H9 (cell line): Measurements from ENCODE around the gene MISP. TPM values are rescaled to one million over a fixed set of nuclear protein-coding genes. Genes with fewer than 3 reads are reported as not detected.

Experiments used
- DNase-seq: peaks from one replicate; pipeline ENCODE4 v3.0.0-alpha.2; 2017
- H2AFZ ChIP-seq: one replicate; pipeline ENCODE4 v1.6.1; 2013; ENCODE audit warnings: mild to moderate bottlenecking, low read length, control low read depth, moderate library complexity
- H2AK5ac ChIP-seq: 2 replicates; pipeline ENCODE4 v1.6.1; 2013; ENCODE audit warnings: low read length, control low read depth, mixed read lengths; ENCODE audit not compliant: insufficient read length
- H2BK120ac ChIP-seq: one replicate; pipeline ENCODE4 v1.6.1; 2013; ENCODE audit warnings: low read depth, mild to moderate bottlenecking, low read length, control low read depth, inconsistent platforms; ENCODE audit not compliant: poor library complexity, severe bottlenecking
- H2BK12ac ChIP-seq: 2 replicates; pipeline ENCODE4 v1.6.1; 2013; ENCODE audit warnings: low read length, control low read depth, mixed read lengths, low read depth; ENCODE audit not compliant: insufficient read length
- H2BK15ac ChIP-seq: 2 replicates; pipeline ENCODE4 v1.6.1; 2013; ENCODE audit warnings: low read depth, low read length, control low read depth
- H2BK20ac ChIP-seq: one replicate; pipeline ENCODE4 v1.6.1; 2013; ENCODE audit warnings: low read depth, mild to moderate bottlenecking, low read length, control low read depth, inconsistent platforms; ENCODE audit not compliant: poor library complexity, severe bottlenecking
- H2BK5ac ChIP-seq: 2 replicates; pipeline ENCODE4 v1.6.1; 2013; ENCODE audit warnings: low read length, control low read depth, mixed read lengths; ENCODE audit not compliant: insufficient read length
- H3K14ac ChIP-seq: 2 replicates; pipeline ENCODE4 v1.6.1; 2013; ENCODE audit warnings: low read length, control low read depth; ENCODE audit not compliant: insufficient read depth
- H3K18ac ChIP-seq: 2 replicates; pipeline ENCODE4 v1.6.1; 2013; ENCODE audit warnings: low read depth, mild to moderate bottlenecking, mixed read lengths, low read length, control low read depth; ENCODE audit not compliant: insufficient read length
- H3K23ac ChIP-seq: 2 replicates; pipeline ENCODE4 v1.6.1; 2013; ENCODE audit warnings: low read length, control low read depth, mixed read lengths, low read depth; ENCODE audit not compliant: insufficient read length
- H3K23me2 ChIP-seq: 2 replicates; pipeline ENCODE4 v1.6.1; 2013; ENCODE audit warnings: low read depth, mild to moderate bottlenecking, mixed read lengths, low read length, control low read depth; ENCODE audit not compliant: insufficient read length, poor library complexity, severe bottlenecking
- H3K27ac ChIP-seq: 2 replicates; pipeline ENCODE4 v1.5.1; 2013; ENCODE audit warnings: low read length, control low read depth, mixed read lengths, low read depth; ENCODE audit not compliant: insufficient read length
- H3K27me3 ChIP-seq: 2 replicates; pipeline ENCODE4 v1.6.1; 2013; ENCODE audit warnings: low read length, control low read depth, inconsistent platforms; ENCODE audit not compliant: insufficient read depth
- H3K4ac ChIP-seq: 2 replicates; pipeline ENCODE4 v1.6.1; 2013; ENCODE audit warnings: low read depth, mild to moderate bottlenecking, control low read depth, inconsistent platforms, low read length, moderate library complexity
- H3K4me1 ChIP-seq: 2 replicates; pipeline ENCODE4 v1.6.1; 2013; ENCODE audit warnings: low read length, control low read depth, inconsistent platforms; ENCODE audit not compliant: insufficient read depth
- H3K4me2 ChIP-seq: 2 replicates; pipeline ENCODE4 v1.6.1; 2013; ENCODE audit warnings: low read length, control low read depth, mixed read lengths; ENCODE audit not compliant: insufficient read length, insufficient read depth
- H3K56ac ChIP-seq: 2 replicates; pipeline ENCODE4 v1.6.1; 2013; ENCODE audit warnings: low read depth, mild to moderate bottlenecking, mixed read lengths, low read length, control low read depth; ENCODE audit not compliant: insufficient read length
- H3K79me1 ChIP-seq: 2 replicates; pipeline ENCODE4 v1.6.1; 2013; ENCODE audit warnings: low read depth, mild to moderate bottlenecking, moderate library complexity, low read length, control low read depth, inconsistent platforms; ENCODE audit not compliant: insufficient read depth, poor library complexity, severe bottlenecking
- H3K79me2 ChIP-seq: 2 replicates; pipeline ENCODE4 v1.6.1; 2013; ENCODE audit warnings: low read length, control low read depth, inconsistent platforms; ENCODE audit not compliant: insufficient read depth
- H3K9ac ChIP-seq: 2 replicates; pipeline ENCODE4 v1.6.1; 2013; ENCODE audit warnings: low read length, control low read depth, mixed read lengths; ENCODE audit not compliant: insufficient read length; ENCODE audit errors: extremely low read depth
- H3K9me3 ChIP-seq: one replicate; pipeline ENCODE4 v1.6.1; 2013; ENCODE audit warnings: low read depth, low read length, inconsistent platforms; ENCODE audit not compliant: control insufficient read depth
- H3T11ph ChIP-seq: one replicate; pipeline ENCODE4 v1.6.1; 2013; ENCODE audit warnings: mild to moderate bottlenecking, low read length, control low read depth, inconsistent platforms
- H4K20me1 ChIP-seq: one replicate; pipeline ENCODE4 v1.6.1; 2013; ENCODE audit not compliant: control insufficient read depth, insufficient read length, insufficient read depth
- H4K5ac ChIP-seq: 2 replicates; pipeline ENCODE4 v1.6.1; 2013; ENCODE audit warnings: low read depth, mild to moderate bottlenecking, mixed read lengths, low read length, control low read depth; ENCODE audit not compliant: insufficient read length
- H4K8ac ChIP-seq: replicated peaks from 2 replicates; pipeline ENCODE4 v1.6.1; 2013; ENCODE audit warnings: low read length, control low read depth, mixed read lengths, low read depth; ENCODE audit not compliant: insufficient read length
- H4K91ac ChIP-seq: 2 replicates; pipeline ENCODE4 v1.6.1; 2013; ENCODE audit warnings: low read depth, mild to moderate bottlenecking, moderate library complexity, mixed read lengths, low read length, control low read depth; ENCODE audit not compliant: insufficient read length
- H3K27ac Mint-ChIP-seq, 3 experiments: 2 replicates in 2 of 3; 3 replicates in 1 of 3; pipeline ENCODE4 v1.8.0; 2020 to 2021; ENCODE audit warnings: mixed read lengths in 3 of 3, mild to moderate bottlenecking in 1 of 3, moderate library complexity in 1 of 3
- H3K27me3 Mint-ChIP-seq: 2 replicates; pipeline ENCODE4 v1.8.0; 2021; ENCODE audit warnings: low read depth, mild to moderate bottlenecking, moderate library complexity, mixed read lengths
- H3K36me3 Mint-ChIP-seq, 3 experiments: 2 replicates in 2 of 3; 3 replicates in 1 of 3; pipeline ENCODE4 v1.8.0; 2020 to 2021; ENCODE audit warnings: low read depth in 3 of 3, mixed read lengths in 3 of 3; ENCODE audit not compliant: insufficient read depth in 1 of 3
- H3K4me1 Mint-ChIP-seq, 2 experiments: 2 replicates each; pipeline ENCODE4 v1.8.0; 2020; ENCODE audit warnings: mixed read lengths in 2 of 2
- H3K4me3 Mint-ChIP-seq, 2 experiments: 2 replicates in 1 of 2; 3 replicates in 1 of 2; pipeline ENCODE4 v1.8.0; 2020 to 2021; ENCODE audit warnings: mild to moderate bottlenecking in 2 of 2, mixed read lengths in 2 of 2, moderate library complexity in 1 of 2
- H3K9me3 Mint-ChIP-seq, 2 experiments: 2 replicates in 1 of 2; 3 replicates in 1 of 2; pipeline ENCODE4 v1.8.0; 2020; ENCODE audit warnings: mild to moderate bottlenecking in 2 of 2, mixed read lengths in 2 of 2, moderate library complexity in 1 of 2
- WGBS: extraction: QIAGEN DNeasy Blood & Tissue Kit; methylation state at CpG from one replicate; pipeline ENCODE4 v1.1.7; 2013; ENCODE audit warnings: missing lambda C conversion rate, low lambda C conversion rate, mixed read lengths; ENCODE audit not compliant: insufficient read length; ENCODE audit errors: extremely low coverage; 5-methylcytosine and 5-hydroxymethylcytosine counted together
- total RNA-seq: library from RNA; stranded (reverse); gene quantifications from 2 replicates; pipeline ENCODE4 v1.2.1, GENCODE V29; 2021
- TF ChIP-seq, protein P1 (sequence below): fragments of 200-600 bp; sonication (generic); conservative IDR thresholded peaks from 3 replicates; pipeline ENCODE4 v1.8.0; 2021; ENCODE audit warnings: antibody characterized with exemption, mild to moderate bottlenecking

Gene MISP
- total RNA-seq, 1 experiment from 2014 or later = 0.44 TPM

DNA sequence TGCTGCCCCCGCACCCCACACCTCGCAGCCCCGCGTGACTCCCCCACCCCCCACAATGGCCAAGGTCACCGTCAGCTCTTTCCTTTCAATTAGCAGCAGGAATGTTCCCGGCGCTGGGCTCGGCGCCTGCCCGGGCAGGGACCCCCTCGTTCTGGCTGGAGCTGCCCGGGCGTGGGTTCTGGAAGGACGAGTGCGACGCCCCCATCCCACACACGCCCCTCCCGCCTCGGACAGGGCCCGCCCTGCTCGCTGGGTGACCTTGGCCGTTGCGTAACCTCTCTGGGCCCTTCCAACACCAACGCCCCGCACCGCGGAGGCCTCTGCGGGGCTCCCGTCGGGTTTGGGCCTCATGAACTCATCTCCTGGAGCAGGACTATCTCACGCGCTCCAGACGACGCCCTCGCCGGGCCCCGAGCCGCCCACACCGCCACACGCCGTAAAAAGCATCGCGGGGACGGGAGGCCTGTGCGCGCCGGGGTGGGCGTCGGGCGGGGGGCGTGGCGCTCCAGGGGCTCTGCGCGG lies 31.9 kb upstream of the MISP start:
- Histone ChIP-seq H3K79me1 (no peaks in the 10 kb centered on the region), H3T11ph (no peak overlapping the region), H2BK20ac (no peak overlapping the region), H2BK5ac (no peak overlapping the region), H2AFZ (no peak overlapping the region), H2BK120ac (no peak overlapping the region), H4K8ac (no peak overlapping the region), H3K9me3 (no peaks in the 10 kb centered on the region), H3K4me1 (no peaks in the 10 kb centered on the region), H4K91ac (no peak overlapping the region), H2AK5ac (no peak overlapping the region), H4K5ac (no peak overlapping the region), H3K4ac (no peak overlapping the region), H3K18ac (no peak overlapping the region), H3K56ac (no peak overlapping the region), H3K27me3 (no peaks in the 10 kb centered on the region), H3K27ac (no peak overlapping the region), H3K4me2 (no peak overlapping the region), H3K23me2 (no peaks in the 10 kb centered on the region), H3K9ac (no peak overlapping the region), H2BK12ac (no peak overlapping the region), H2BK15ac (no peak overlapping the region), H3K14ac (no peak overlapping the region), H4K20me1 (no peaks in the 10 kb centered on the region), H3K23ac (no peak overlapping the region), H3K79me2 (no peaks in the 10 kb centered on the region)
- Mint-ChIP-seq H3K9me3 (peaks cover 4 to 8% of the 10 kb centered on the region in 2 experiments; a peak in 4 of 5 replicates), H3K27me3 (peaks cover 3% of the 10 kb centered on the region; the same call in 1 of the 2 replicates), H3K4me1 (peaks cover 7 to 9% of the 10 kb centered on the region in 2 experiments; a peak in 3 of 4 replicates), H3K36me3 (peaks cover 6 to 9% (median 8%) of the 10 kb centered on the region in 3 experiments; a peak in 6 of 7 replicates), H3K27ac (no peak overlapping the region), H3K4me3 (no peak overlapping the region)
- TF ChIP-seq, protein P1, sequence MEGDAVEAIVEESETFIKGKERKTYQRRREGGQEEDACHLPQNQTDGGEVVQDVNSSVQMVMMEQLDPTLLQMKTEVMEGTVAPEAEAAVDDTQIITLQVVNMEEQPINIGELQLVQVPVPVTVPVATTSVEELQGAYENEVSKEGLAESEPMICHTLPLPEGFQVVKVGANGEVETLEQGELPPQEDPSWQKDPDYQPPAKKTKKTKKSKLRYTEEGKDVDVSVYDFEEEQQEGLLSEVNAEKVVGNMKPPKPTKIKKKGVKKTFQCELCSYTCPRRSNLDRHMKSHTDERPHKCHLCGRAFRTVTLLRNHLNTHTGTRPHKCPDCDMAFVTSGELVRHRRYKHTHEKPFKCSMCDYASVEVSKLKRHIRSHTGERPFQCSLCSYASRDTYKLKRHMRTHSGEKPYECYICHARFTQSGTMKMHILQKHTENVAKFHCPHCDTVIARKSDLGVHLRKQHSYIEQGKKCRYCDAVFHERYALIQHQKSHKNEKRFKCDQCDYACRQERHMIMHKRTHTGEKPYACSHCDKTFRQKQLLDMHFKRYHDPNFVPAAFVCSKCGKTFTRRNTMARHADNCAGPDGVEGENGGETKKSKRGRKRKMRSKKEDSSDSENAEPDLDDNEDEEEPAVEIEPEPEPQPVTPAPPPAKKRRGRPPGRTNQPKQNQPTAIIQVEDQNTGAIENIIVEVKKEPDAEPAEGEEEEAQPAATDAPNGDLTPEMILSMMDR = no peak
- no peak for DNase-seq
- WGBS = no CpG with 5 or more reads among the region's 54 CpGs
